A549 (cell line): ENCODE measurements around the gene KCNJ6. TPM values are rescaled to one million over a fixed set of nuclear protein-coding genes. Genes with fewer than 3 reads are reported as not detected.

Experiments used
- ATAC-seq, 2 experiments: fragments of 200-7000 bp in 1 of 2; fragments of >200 bp in 1 of 2; cut with Nextera tagmentation in 1 of 2; cut with Tn5 transposase in 1 of 2; 3 replicates each; pipeline versions ENCODE4 v1.8.0 to v1.9.1; 2018 to 2020; ENCODE audit warnings: mild to moderate bottlenecking in 1 of 2, moderate library complexity in 1 of 2
- CTCF ChIA-PET: fragments of 300-600 bp; sonication (Branson Sonifier 250); formaldehyde crosslinking; extraction: SDS; loops from one replicate; lab custom pipeline; 2021; ENCODE audit warnings: antibody characterized with exemption, inconsistent platforms; lab: Yijun Ruan, JAX
- POLR2A ChIA-PET: fragments of 350-600 bp; formaldehyde crosslinking; extraction: SDS; loops from one replicate; lab custom pipeline; 2021; ENCODE audit warnings: antibody characterized with exemption, inconsistent platforms; lab: Yijun Ruan, JAX
- DNase-seq, 2 experiments: peaks; one replicate each; pipeline versions ENCODE4 v3.0.0 to v3.0.0-alpha.2; 2011 to 2016; ENCODE audit warnings: low read depth in 1 of 2, low spot score in 1 of 2
- FAIRE-seq: peaks from 2 replicates; lab custom pipeline; 2011; peaks lifted over from hg19 to GRCh38; lab: Jason Lieb, UNC
- H3K27ac ChIP-seq, 2 experiments: fragments of >200 bp; sonication (Bioruptor Twin); formaldehyde crosslinking; 3 replicates each; pipeline ENCODE4 v1.5.1; 2016 to 2017
- H3K4me1 ChIP-seq: fragments of >200 bp; sonication (Bioruptor Twin); formaldehyde crosslinking; 3 replicates; pipeline ENCODE4 v1.6.1; 2016
- H3K4me2 ChIP-seq: fragments of >200 bp; sonication (Bioruptor Twin); formaldehyde crosslinking; 3 replicates; pipeline ENCODE4 v1.6.1; 2016
- H3K4me3 ChIP-seq: fragments of >200 bp; sonication (Bioruptor Twin); formaldehyde crosslinking; 3 replicates; pipeline ENCODE4 v1.5.1; 2016
- H3K9me3 ChIP-seq: fragments of >200 bp; sonication (Bioruptor Twin); formaldehyde crosslinking; 3 replicates; pipeline ENCODE4 v1.6.1; 2016
- BCL3 ChIP-seq: fragments of >200 bp; sonication (Bioruptor Twin); formaldehyde crosslinking; IDR thresholded peaks from 3 replicates; pipeline ENCODE4 v1.6.1; 2016
- CTCF ChIP-seq: fragments of >200 bp; sonication (Bioruptor Twin); formaldehyde crosslinking; IDR thresholded peaks from 3 replicates; pipeline ENCODE4 v1.5.1; 2016
- EP300 ChIP-seq, 2 experiments: fragments of >200 bp; sonication (Bioruptor Twin); formaldehyde crosslinking; IDR thresholded peaks; 2 replicates in 1 of 2; 3 replicates in 1 of 2; pipeline ENCODE4 v1.6.1; 2016 to 2017
- ESRRA ChIP-seq: fragments of 150-350 bp; IDR thresholded peaks from 2 replicates; pipeline ENCODE4 v1.6.1; 2014; ENCODE audit warnings: mild to moderate bottlenecking, low read length, borderline replicate concordance
- FOSB ChIP-seq: fragments of 250-450 bp; sonication (Bioruptor Pico); IDR thresholded peaks from 2 replicates; pipeline ENCODE4 v1.5.0; 2020; ENCODE audit warnings: mild to moderate bottlenecking, moderate library complexity
- FOSL2 ChIP-seq, 2 experiments: fragments of 450-650 bp in 1 of 2; fragments of >200 bp in 1 of 2; sonication (Bioruptor Twin) in 1 of 2; formaldehyde crosslinking; IDR thresholded peaks; 2 replicates each; pipeline versions ENCODE4 v1.5.0 to v1.6.1; 2016 to 2020; ENCODE audit warnings: mild to moderate bottlenecking in 1 of 2, moderate library complexity in 1 of 2
- MAFK ChIP-seq: fragments of 450-650 bp; IDR thresholded peaks from 2 replicates; pipeline ENCODE4 v1.6.1; 2014; ENCODE audit not compliant: partially characterized antibody
- RAD21 ChIP-seq, 2 experiments: fragments of >200 bp in 1 of 2; sonication (Bioruptor Twin) in 1 of 2; formaldehyde crosslinking in 1 of 2; IDR thresholded peaks in 1 of 2; conservative IDR thresholded peaks in 1 of 2; 2 replicates in 1 of 2; 3 replicates in 1 of 2; pipeline ENCODE4 v1.6.1; 2012 to 2018; ENCODE audit warnings: inconsistent platforms in 1 of 2
- REST ChIP-seq: fragments of 200-600 bp; sonication (generic); IDR thresholded peaks from 2 replicates; pipeline ENCODE4 v1.6.1; 2016; ENCODE audit warnings: antibody characterized with exemption, mild to moderate bottlenecking, moderate library complexity
- SREBF2 ChIP-seq: fragments of 450-650 bp; IDR thresholded peaks from 2 replicates; pipeline ENCODE4 v1.6.1; 2014; ENCODE audit warnings: mild to moderate bottlenecking, moderate library complexity
- USF2 ChIP-seq: fragments of 450-650 bp; IDR thresholded peaks from 2 replicates; pipeline ENCODE4 v1.6.1; 2014; ENCODE audit warnings: antibody characterized with exemption
- WGBS: methylation state at CpG from one replicate; pipeline ENCODE4 v1.1.6; 2017; ENCODE audit errors: missing lambda C conversion rate; 5-methylcytosine and 5-hydroxymethylcytosine counted together
- polyA plus RNA-seq, 4 experiments: library from polyadenylated mRNA; depleted of rRNA in 3 of 4; stranded (reverse); fragments of >200 nt; fragmentation: RNase III in 1 of 4; extraction: RNeasy Plus Mini Kit Qiagen cat#74134 plus additional on column Dnase treatment in 1 of 4; gene quantifications; 2 replicates in 3 of 4; 3 replicates in 1 of 4; pipeline ENCODE4 v1.2.3, GENCODE V29; 2011 to 2017

The KCNJ6 gene
- polyA plus RNA-seq, 2 of the 4 experiments (the other 2 are of a cell fraction), result 0.68 to 1.4 TPM

- TF ChIP-seq ESRRA (no peak), SREBF2 (no peak), MAFK (no peak), RAD21 (conservative IDR thresholded peaks at IDR 0.05 in 1 of 2, IDR thresholded peaks at IDR 0.05 in 1 of 2) (no peak), USF2 (no peak), CTCF (no peak), FOSB (CRISPR knock-in tag) (no peak), REST (no peak)
- TF ChIP-seq, all 56 proteins: peak for 0
- no peaks in the 10 kb centered on the region for H3K9me3 ChIP-seq
- DNase-seq (no peak), FAIRE-seq (no peak), ATAC-seq (no peak)
- WGBS, result 70% methylated on average over 2 of the region's 2 CpGs
- H3K4me3 ChIP-seq, result no peak overlapping the region
- H3K27ac ChIP-seq, result no peak overlapping the region
- peaks cover 18% of the 10 kb centered on the region for H3K4me1 ChIP-seq
- CTCF ChIA-PET, result no interaction called here
- no peak overlapping the region for H3K4me2 ChIP-seq
- POLR2A ChIA-PET, result interaction anchor here (1.8 kb wide), 1 partner anchor 76 kb away, joined by 5 read pairs; no protein-coding TSS in a partner anchor
These were observed 276.5 kb downstream of the KCNJ6 start for GRCh38 chr21:37639756-37640155.

- Histone ChIP-seq H3K9me3 (peaks cover 2% of the 10 kb centered on the region; the same call in 1 of the 3 replicates), H3K4me1 (peaks cover 26% of the 10 kb centered on the region), H3K4me3 (no peak overlapping the region), H3K27ac (peak overlapping the region; percentile 70 to 80), H3K4me2 (peak overlapping the region; percentile 77)
- peak; percentile 49 to 68 for DNase-seq
- ChIA-PET CTCF (interaction anchor here (0.7 to 1.5 kb wide), 5 partner anchors 13 to 157 kb away, joined by 3 to 6 read pairs (median 3); no protein-coding TSS in a partner anchor), POLR2A (interaction anchor here (0.8 to 1.9 kb wide), 2 partner anchors 12 to 72 kb away, joined by 3 to 12 read pairs; no protein-coding TSS in a partner anchor)
- WGBS, result 34% methylated on average over 8 of the region's 8 CpGs
- FAIRE-seq, result no peak
- peak; percentile 98 to 99 for ATAC-seq
- no peak for TF ChIP-seq EP300 (IDR thresholded peaks at IDR 0.05)
- no peak for TF ChIP-seq FOSL2 (IDR thresholded peaks at IDR 0.05)
- TF ChIP-seq FOSL2 (CRISPR knock-in tag; IDR thresholded peaks at IDR 0.05), result peak; percentile 58; the same call in 1 of the 2 replicates
- TF ChIP-seq, all 56 proteins: peak for 1
These were observed 280.0 kb downstream of the KCNJ6 start for GRCh38 chr21:37636152-37636860.

- DNase-seq, result peak; percentile 9 to 29
- H3K4me3 ChIP-seq, result peak overlapping the region; percentile 26
- H3K27ac ChIP-seq, result peak overlapping the region; percentile 55 to 76
These were observed 284.7 kb downstream of the KCNJ6 start for GRCh38 chr21:37631319-37632117.

More at GRCh38 chr21:37631319-37632117, 284.7 kb downstream of the KCNJ6 start:
- FAIRE-seq (no peak), ATAC-seq (peak; percentile 43 to 69; a peak in 3 of 6 replicates)
- Histone ChIP-seq H3K4me1 (peaks cover 19% of the 10 kb centered on the region), H3K9me3 (peaks cover 2% of the 10 kb centered on the region; the same call in 1 of the 3 replicates), H3K4me2 (peak overlapping the region; percentile 87)
- ChIA-PET CTCF (no interaction called here), POLR2A (no interaction called here)
- TF ChIP-seq FOSL2 (IDR thresholded peaks at IDR 0.05) (no peak), FOSL2 (CRISPR knock-in tag; IDR thresholded peaks at IDR 0.05) (0 out of 2 replicates have a peak, but pooled peaks have one; percentile 17), BCL3 (no peak)
- WGBS, result 20% methylated on average over 11 of the region's 12 CpGs
